ENCODE measurements around the gene DNAJC8.

- TF ChIP-seq PATZ1 (CRISPR knock-in tag; IDR thresholded peaks at IDR 0.05; ENCODE audit: borderline replicate concordance): no peak
- no peak for TF ChIP-seq CSDC2 (CRISPR knock-in tag; IDR thresholded peaks at IDR 0.05)
- no peak for TF ChIP-seq RARB (CRISPR knock-in tag; IDR thresholded peaks at IDR 0.05)
- TF ChIP-seq SNAI2 (CRISPR knock-in tag; IDR thresholded peaks at IDR 0.05): no peak
- TF ChIP-seq CREB5 (CRISPR knock-in tag; IDR thresholded peaks at IDR 0.05; ENCODE audit: low read depth): no peak
- no peak for TF ChIP-seq ZNF565 (CRISPR knock-in tag; conservative IDR thresholded peaks at IDR 0.05; ENCODE audit: low read depth)
- no peak for TF ChIP-seq PPARA (CRISPR knock-in tag; IDR thresholded peaks at IDR 0.05; ENCODE audit: borderline replicate concordance)
- no peak for TF ChIP-seq ZFP3 (CRISPR knock-in tag; IDR thresholded peaks at IDR 0.05)
- TF ChIP-seq GLIS3 (CRISPR knock-in tag; IDR thresholded peaks at IDR 0.05): no peak
Observed at GRCh38 chr1:28229089-28229488, 3.7 kb downstream of the DNAJC8 start.

All from SK-N-SH treated with all-trans-retinoic acid at 6 μM for 48 hours (cell line).